Measurements from ENCODE around the gene STT3A. TPM values are rescaled to one million over a fixed set of nuclear protein-coding genes. Genes with fewer than 3 reads are reported as not detected.
"Not testable (repeated sequence)": the region's sequence is repeated elsewhere in the genome, so short reads cannot be mapped to it uniquely, and the experiment has no call there.

STT3A gene
- total RNA-seq: 139 TPM

- DNase-seq (ENCODE audit: low spot score): peak; percentile 99
Observed at GRCh38 chr11:125592305-125593113, at the start of gene STT3A. Gene STT3A (plus strand): TSS chr11:125592852. CDS start chr11:125595916, 3,064 bp downstream.

- DNase-seq (ENCODE audit: low spot score): no peak
Observed at GRCh38 chr11:125550780-125551179, 41.9 kb upstream of the STT3A start.

- no peak for DNase-seq (ENCODE audit: low spot score)
Observed at GRCh38 chr11:125551835-125552342, 40.8 kb upstream of the STT3A start.

GRCh38 chr11:125552927-125553326 is 39.7 kb upstream of the STT3A start:
- no peak for DNase-seq (ENCODE audit: low spot score)

- no peak for DNase-seq (ENCODE audit: low spot score)
Observed at GRCh38 chr11:125553357-125553756, 39.3 kb upstream of the STT3A start.

DNA sequence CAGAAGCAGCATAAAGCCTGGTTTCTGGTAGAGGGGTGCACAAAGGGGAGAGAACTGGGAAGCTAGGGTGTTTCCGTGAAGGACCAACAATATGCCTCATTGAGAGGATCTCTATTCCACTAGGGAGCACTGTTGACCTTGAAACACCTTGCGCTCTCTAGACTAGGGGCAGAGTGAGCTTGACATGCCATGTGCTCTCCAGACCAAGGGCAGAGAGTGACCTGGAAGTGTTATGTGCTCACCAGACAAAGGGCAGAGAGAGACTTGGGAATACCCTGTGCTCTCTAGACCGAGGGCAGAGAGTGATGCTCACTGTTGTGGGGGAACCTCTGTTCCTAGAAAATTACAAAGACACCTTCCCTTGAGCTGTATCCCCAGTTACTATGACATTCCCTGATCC is 38.6 kb upstream of the STT3A start:
- no peak for DNase-seq (ENCODE audit: low spot score)

DNA sequence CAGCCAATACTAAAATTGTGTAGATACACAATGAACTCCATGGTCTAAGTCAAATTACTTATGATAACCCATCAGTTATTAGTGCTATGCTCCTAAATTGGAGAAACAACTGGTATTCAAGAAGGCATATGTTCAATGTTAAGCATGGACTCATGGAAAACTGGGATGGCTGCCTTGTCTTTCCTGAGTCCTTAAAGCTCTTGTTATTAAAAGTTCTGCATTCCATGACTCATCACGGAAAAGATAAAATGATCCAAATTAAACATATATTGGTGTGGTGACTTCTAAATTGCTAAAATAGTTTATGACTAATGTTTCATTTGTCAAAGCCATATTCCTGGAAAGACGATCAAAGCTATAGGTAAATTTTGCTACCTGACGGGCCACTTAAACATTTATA is 32.8 kb upstream of the STT3A start:
- no peak for DNase-seq (ENCODE audit: low spot score)

GRCh38 chr11:125561924-125562323 is 30.7 kb upstream of the STT3A start:
- no peak for DNase-seq (ENCODE audit: low spot score)

- DNase-seq (ENCODE audit: low spot score): no peak
Observed at GRCh38 chr11:125562430-125562829, 30.2 kb upstream of the STT3A start.

DNA sequence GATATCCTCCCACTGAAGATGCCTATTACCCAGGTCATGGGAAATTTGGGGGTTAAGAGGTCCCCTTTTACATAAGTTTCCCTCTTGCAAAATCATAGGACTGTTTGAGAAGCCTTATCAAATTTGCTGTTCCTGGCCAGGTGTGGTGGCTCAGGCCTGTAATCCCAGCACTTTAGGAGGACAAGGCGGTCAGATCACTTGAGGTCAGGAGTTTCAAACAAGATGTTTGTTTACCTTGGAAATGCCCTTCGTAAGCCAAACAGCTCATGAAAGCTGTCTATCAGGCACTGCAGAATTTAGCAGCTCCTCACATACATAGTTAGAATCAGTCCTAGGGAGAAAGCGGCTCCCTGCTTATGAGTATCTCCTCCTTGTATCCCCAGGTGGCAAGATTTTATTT is 28.3 kb upstream of the STT3A start:
- DNase-seq (ENCODE audit: low spot score): no peak

DNA sequence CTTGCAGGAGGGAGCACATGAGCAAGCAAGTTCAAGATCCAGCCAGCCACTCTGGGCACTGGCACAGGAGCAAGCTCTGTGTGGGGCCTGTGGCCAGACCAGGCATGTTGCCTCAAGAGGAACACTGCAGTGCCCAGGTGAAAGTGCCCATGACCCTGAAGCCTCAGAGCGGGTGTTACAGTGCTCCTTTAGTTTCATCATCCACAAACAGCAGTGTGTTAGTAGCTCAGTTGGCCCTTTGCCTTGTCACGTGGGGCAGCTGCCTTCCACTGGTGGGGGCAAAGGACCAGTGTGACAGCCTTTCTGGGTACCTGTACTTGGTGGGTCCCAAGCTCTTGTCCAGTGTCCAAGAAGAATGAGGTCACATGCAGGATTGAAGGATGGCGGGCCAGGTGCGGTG is 26.4 kb upstream of the STT3A start:
- DNase-seq (ENCODE audit: low spot score): no peak

DNA sequence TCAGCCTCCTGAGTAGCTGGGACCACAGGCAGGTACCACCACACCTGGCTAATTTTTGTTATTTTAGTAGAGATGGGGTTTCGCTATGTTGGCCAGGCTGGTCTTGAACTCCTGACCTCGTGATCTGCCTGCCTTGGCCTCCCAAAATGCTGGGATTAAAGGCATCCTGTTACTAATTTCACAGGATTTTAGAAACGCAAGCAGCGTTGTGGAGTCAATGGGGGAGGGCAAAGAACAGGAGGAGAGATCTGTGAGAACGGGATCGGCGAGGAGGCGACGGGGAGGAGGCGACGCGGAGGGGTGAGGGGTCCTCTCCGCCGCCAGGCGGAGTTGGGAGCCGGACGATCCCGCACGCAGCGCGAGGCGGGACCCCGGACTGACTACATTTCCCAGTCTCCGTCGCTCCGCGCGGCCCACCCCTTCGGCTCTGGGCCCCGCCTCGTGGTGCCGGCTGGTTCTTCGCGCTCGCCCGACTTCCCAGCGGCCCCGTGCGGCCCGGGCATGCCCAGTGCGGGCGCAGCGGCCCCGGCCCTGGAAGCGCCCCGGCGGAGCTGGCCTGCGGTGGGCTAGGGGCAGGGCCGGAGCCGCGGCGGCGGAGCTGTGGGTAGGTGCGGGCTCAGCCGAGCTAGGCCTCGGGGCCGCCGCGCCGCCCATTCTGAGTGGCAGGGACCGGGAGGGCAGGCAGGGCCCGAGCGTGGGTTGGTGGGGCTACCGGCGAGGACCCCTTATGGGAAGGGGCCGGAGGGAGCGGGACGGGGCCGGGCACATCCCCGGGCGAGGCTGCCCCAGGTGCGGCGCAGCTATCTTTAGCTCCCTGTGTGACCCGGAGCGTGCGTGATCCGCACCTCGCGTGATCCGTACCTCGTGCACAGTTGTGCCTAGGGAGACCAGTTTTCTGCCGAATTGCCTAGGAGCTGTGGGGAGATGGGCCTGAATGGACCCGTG is 23.4 kb upstream of the STT3A start, which contains the start of gene EI24:
EI24 (plus strand) TSS at position 508 of the 945 bp plus-strand sequence. CDS start 3,051 bp downstream, outside the sequence.
- peak; percentile 91 for DNase-seq (ENCODE audit: low spot score)

- no peak for DNase-seq (ENCODE audit: low spot score)
Observed at GRCh38 chr11:125569915-125570621, 22.6 kb upstream of the STT3A start.

DNA sequence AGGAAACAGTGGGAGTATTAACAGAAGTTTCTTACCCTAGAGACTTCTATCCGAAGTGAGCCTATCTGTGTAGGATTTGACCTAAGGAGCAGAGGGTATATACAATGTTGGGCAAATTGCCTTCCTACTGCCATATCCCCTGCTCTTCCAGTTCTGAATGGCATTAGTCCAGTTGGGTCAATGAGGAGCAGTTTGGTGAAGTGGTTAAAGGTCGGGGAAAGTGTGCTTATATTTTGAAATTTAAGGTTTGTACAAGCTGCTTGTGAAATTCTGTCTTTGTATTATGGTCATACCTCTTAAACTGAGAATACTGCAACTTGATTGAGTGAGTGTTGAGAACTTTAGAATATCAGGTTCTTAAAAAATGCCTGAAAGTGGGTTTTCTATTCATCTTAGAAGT is 21.7 kb upstream of the STT3A start:
- no peak for DNase-seq (ENCODE audit: low spot score)

GRCh38 chr11:125572916-125573315 is 19.7 kb upstream of the STT3A start:
- DNase-seq (ENCODE audit: low spot score): no peak

DNA sequence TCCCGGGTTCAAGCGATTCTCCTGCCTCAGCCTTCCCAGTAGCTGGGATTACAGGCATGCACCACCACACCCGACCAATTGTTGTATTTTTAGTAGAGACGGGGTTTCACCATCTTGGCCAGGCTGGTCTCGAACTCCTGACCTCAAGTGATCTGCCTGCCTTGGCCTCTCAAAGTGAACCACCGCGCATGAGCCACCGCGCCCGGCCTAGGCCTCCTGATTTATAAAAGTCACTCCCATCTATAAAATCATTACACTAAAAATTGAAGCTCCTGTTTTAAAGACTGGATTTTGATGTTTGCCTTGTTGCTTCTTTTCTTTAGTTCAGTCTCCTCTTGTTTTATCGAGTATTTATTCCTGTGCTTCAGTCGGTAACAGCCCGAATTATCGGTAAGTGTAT is 15.5 kb upstream of the STT3A start:
- DNase-seq (ENCODE audit: low spot score): not testable (repeated sequence)

GRCh38 chr11:125578783-125579182 is 13.9 kb upstream of the STT3A start:
- no peak for DNase-seq (ENCODE audit: low spot score)

GRCh38 chr11:125579811-125580210 is 12.8 kb upstream of the STT3A start:
- DNase-seq (ENCODE audit: low spot score): no peak

DNA sequence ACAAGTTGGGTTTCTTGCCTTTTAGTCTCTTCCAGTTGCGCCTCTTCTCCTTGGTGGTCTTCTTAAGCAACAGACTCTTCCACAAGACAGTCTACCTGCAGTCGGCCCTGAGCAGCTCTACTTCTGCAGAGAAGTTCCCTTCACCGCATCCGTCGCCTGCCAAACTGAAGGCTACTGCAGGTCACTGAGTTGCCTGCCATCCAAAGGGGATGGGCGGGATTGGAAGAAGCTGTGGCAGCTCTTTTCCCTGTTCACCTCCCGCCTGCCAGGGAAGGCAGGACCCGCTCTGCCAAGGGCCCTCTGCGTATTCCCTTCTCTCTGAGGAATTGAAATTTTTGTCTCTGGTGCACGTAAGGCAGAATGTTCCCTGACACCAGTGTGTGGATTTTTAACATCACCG is 9.2 kb upstream of the STT3A start:
- DNase-seq (ENCODE audit: low spot score): no peak

- no peak for DNase-seq (ENCODE audit: low spot score)
Observed at GRCh38 chr11:125585487-125585886, 7.2 kb upstream of the STT3A start.

DNA sequence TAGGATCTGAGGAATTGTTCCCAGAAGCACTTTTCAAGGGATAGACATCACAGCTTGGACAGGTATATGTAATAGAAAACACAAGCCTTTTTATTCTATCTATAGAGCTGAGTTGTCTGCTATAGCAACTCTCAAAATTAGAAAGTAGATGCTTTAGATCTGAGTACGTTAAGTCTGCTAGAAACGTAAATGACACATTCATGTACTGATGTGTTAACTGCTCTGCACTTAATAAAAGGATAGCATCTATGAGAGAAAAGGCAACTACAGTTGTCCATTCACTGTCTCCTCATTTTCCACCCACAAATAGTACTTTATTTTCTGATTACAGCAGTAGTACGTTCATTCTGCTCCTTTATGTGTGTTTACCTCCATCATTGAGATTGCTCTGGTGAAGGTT is 6.0 kb upstream of the STT3A start:
- no peak for DNase-seq (ENCODE audit: low spot score)

DNA sequence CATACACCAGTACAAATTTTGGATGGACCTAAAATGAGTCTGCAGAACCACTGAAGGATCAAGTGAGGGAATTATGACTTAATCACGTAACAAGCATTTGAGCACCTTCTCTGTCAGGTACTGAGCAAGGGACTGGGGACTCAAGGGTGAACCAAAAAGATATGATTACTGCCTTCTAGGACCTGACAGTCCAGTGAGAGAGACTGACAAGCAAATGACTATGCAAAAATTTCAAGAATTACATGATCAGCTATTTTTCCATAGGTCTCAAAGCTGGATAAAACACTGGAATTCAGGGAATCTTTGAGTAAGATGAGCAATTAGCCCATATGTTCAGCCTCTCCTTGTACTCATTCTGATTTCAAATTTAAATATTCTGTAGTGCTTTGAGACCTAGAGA is 5.2 kb upstream of the STT3A start:
- no peak for DNase-seq (ENCODE audit: low spot score)

Measured in mucosa of gallbladder (tissue), 1 donor.